NB4 (cell line): ENCODE measurements around the gene TMEM61.

Experiments used
- DNase-seq: peaks from one replicate; pipeline ENCODE4 v3.0.0; 2010; ENCODE audit warnings: low read depth
- H3K4me3 ChIP-seq: one replicate; pipeline ENCODE4 v1.5.1; 2011; ENCODE audit warnings: mild to moderate bottlenecking, low read depth, low read length, moderate library complexity
- MYC ChIP-seq: IDR thresholded peaks from 2 replicates; pipeline ENCODE4 v1.6.1; 2011; ENCODE audit warnings: low read depth, low read length
- POLR2A ChIP-seq: IDR thresholded peaks from 2 replicates; pipeline ENCODE4 v1.6.1; 2011; ENCODE audit warnings: mild to moderate bottlenecking; ENCODE audit not compliant: insufficient read length; ENCODE audit errors: extremely low read depth
- TF ChIP-seq, protein P1 (sequence below): IDR thresholded peaks from one replicate; pipeline ENCODE4 v1.5.1; 2012; ENCODE audit warnings: low read depth, low read length
- TF ChIP-seq, protein P2 (sequence below): IDR thresholded peaks from 2 replicates; pipeline ENCODE4 v1.6.1; 2011; ENCODE audit warnings: low read depth, low read length

Gene TMEM61

GRCh38 chr1:55038974-55039341 is 58.5 kb downstream of the TMEM61 start:
- DNase-seq = no peak
- TF ChIP-seq MYC (no peak), POLR2A (no peak)
- TF ChIP-seq, protein P1, sequence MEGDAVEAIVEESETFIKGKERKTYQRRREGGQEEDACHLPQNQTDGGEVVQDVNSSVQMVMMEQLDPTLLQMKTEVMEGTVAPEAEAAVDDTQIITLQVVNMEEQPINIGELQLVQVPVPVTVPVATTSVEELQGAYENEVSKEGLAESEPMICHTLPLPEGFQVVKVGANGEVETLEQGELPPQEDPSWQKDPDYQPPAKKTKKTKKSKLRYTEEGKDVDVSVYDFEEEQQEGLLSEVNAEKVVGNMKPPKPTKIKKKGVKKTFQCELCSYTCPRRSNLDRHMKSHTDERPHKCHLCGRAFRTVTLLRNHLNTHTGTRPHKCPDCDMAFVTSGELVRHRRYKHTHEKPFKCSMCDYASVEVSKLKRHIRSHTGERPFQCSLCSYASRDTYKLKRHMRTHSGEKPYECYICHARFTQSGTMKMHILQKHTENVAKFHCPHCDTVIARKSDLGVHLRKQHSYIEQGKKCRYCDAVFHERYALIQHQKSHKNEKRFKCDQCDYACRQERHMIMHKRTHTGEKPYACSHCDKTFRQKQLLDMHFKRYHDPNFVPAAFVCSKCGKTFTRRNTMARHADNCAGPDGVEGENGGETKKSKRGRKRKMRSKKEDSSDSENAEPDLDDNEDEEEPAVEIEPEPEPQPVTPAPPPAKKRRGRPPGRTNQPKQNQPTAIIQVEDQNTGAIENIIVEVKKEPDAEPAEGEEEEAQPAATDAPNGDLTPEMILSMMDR = no peak
- TF ChIP-seq, protein P2, sequence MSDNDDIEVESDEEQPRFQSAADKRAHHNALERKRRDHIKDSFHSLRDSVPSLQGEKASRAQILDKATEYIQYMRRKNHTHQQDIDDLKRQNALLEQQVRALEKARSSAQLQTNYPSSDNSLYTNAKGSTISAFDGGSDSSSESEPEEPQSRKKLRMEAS = no peak
- H3K4me3 ChIP-seq = no peak overlapping the region

GRCh38 chr1:55039342-55040082 is 59.1 kb downstream of the TMEM61 start, which contains the start of gene PCSK9:
PCSK9 (plus strand) TSS chr1:55039548; CDS start chr1:55039838, 290 bp downstream.
- no peak for DNase-seq
- TF ChIP-seq MYC (no peak), POLR2A (no peak)
- TF ChIP-seq, protein P1 = no peak
- TF ChIP-seq, protein P2 = no peak
- H3K4me3 ChIP-seq = no peak within 1 kb of the TSS

- no peak for DNase-seq
- no peak overlapping the region for H3K4me3 ChIP-seq
- TF ChIP-seq, protein P1 = no peak
- TF ChIP-seq POLR2A (no peak), MYC (no peak)
- TF ChIP-seq, protein P2 = no peak
These were observed 59.9 kb downstream of the TMEM61 start for GRCh38 chr1:55040083-55040932.

DNA sequence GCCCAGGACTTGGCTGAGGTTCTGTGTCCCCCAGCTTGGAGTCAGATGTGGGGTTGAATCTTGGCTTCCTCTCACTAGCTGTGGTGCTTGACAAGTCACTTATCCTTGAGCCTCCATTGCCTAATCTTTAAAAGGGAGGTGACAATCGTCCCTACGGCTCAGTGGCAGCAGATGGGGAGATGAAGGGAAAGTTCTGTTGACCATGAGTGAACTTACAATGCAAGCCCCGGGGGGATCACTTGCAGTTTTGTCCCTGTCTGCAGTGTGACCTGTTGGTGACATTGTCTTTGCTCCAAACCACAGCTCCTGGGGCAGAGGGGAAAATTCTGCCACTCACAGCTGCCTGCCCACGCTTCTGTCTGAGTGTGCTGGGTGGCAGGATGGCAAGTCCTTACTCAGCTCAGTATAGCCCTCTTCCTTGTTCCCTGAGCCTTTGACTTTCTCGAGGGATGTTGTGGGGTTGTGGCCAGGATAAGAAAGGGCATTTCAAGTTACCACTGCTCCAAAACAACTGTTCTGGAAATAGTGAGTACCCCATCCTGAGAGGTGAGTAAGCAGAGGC is 60.6 kb downstream of the TMEM61 start:
- TF ChIP-seq MYC (no peak), POLR2A (no peak)
- TF ChIP-seq, protein P1 = no peak
- TF ChIP-seq, protein P2 = no peak
- DNase-seq = peak; percentile 18
- H3K4me3 ChIP-seq = no peak overlapping the region

DNA sequence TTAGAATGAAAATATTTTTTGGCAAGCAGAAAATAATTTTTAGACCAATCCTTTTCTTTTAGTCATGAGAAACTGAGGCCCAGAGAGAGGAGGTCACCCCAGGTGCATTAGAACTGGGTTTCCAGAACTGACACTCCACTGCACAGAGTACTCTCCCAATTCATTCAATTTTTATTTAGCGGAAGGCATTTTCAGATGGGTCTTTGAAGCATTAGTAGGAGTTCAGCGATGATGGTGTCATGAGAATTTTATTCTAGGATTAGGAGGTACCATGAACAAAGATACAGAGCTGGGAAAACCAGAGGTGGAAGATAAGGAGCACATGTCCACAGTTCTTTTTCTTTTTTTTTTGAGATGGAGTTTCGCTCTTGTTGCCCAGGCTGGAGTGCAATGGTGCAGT is 61.2 kb downstream of the TMEM61 start:
- DNase-seq = no peak
- no peak for TF ChIP-seq POLR2A
- no peak for TF ChIP-seq MYC
- TF ChIP-seq, protein P2 = no peak
- TF ChIP-seq, protein P1 = no peak
- no peak overlapping the region for H3K4me3 ChIP-seq
